Stimulated activated CD4-positive, alpha-beta T cell treated with anti-CD3 and anti-CD28 coated beads, Interleukin-15, amount 100 ng/mL, for 48 hours (primary cell): ENCODE data around the gene FAM174B.

ENCODE experiments used
- DNase-seq, 2 donors: peaks; one replicate each; pipeline ENCODE4 v3.0.0-alpha.2; 2020; ENCODE audit warnings: low read depth in 2 of 2

Gene FAM174B

DNA sequence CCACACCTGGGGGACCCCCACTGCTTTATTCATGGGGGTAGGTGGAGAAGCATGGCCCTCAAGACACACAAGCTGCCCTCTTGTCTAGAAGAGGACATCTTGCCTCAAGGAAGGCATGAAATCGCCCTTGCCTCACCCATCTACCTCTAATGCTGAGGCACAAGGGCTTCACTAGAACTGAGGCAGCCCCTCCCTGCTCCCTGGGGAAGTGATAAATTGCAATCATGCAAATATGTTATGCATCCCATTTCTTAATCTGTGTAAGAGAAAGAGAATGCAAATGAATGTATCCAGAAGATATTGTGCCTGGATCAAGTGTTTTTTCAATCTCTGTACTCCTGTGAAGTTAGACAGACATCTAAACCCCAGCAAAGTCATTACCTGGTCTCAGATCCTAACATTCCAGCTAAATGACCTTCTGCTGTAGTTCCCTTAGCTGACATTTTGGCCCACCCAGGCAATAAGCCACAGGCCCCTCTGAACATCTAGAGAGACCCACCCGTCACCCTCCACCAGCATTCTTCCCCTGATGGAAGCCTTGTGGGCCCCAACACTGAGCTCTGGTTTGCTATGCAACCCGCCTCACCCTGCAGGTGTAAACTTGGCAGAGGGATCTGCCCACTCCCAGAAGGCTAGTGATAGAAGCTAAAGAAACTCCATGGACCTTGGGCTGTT is 53.8 kb downstream of the FAM174B start:
- no peak for DNase-seq

DNA sequence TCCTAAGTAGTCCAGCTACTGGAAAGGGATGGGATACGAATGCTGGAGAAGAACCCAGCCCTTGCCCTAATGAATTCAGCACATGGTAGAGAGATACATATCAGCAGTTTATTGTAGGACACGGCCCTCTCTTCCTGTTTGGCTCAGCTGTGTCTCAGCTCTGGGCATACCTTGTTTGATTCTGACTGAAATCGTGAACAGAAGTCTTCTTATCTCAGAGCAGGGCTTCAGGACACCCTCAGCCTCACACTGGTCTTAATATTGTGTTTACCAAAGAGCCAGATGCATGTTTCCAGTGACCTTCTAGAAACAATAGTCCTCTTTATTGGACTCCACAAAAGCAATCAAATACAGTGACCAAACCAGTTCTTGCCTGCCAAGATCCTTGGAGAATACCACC is 54.7 kb downstream of the FAM174B start:
- no peak for DNase-seq

DNA sequence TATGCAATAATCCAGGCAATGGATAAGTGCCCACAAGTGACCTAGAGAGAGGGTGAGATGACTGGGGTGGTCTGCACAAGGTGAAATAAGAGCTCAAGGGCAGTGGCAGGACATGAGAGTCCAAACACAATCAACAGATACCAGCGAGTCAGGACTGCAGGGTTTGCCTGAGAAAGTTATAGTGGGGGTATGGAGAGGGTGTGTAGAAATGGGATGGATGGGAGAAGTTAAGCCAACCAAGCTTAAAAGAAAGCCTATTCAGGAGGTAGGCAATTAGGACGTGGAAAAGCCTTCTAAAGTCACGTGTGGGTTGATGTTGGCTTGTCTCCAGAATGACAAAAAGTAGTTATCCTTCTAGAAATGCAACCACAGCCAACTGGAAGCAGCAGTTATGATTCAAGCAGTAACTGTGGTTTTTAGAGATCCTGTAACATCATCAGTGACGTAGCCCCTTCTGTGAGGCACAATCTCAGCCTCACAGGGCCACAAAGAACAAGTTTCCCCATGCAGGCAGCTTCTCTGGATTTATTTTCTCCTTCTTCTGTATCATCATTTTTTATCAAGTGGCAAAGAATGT is 56.1 kb downstream of the FAM174B start:
- no peak for DNase-seq

DNA sequence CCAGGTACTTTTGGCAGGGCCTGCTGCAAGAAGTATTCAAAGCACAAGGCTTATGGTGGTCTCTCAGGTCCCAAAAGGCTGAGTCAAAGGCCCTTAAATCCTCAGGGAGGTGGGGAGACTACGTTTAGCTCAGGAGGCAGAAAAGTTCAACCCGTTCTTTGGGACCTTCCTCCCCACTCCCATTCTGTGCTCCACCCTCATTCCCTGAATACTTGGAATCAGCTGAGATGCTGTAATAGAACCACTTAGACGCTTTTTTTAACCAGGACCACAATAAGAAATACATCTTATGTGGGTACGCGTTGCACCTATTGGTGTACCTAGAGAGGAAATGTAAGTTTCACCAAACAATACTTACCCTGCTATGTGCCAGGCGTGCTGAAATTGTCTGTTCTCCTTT is 58.0 kb downstream of the FAM174B start:
- DNase-seq, result no peak

DNA sequence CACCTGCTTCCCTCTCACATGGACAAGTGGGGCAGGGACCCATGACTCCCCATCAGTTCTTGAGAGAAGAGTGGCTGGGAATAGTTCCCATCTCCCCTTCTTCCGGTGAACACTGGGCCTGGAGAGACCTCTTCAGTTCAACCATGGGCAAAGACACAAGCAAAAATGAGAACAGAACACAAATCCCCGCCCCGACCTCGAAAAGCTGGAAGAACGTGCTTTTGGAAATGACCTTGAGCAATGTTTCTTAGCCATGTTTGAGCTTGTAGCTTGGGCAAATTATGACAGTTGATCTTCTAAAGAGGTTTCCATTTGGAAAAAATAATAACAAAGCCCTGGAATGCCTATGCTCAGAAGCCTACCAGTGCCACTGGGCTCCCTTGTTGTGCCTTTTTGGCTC is 59.0 kb downstream of the FAM174B start:
- DNase-seq, result no peak

DNA sequence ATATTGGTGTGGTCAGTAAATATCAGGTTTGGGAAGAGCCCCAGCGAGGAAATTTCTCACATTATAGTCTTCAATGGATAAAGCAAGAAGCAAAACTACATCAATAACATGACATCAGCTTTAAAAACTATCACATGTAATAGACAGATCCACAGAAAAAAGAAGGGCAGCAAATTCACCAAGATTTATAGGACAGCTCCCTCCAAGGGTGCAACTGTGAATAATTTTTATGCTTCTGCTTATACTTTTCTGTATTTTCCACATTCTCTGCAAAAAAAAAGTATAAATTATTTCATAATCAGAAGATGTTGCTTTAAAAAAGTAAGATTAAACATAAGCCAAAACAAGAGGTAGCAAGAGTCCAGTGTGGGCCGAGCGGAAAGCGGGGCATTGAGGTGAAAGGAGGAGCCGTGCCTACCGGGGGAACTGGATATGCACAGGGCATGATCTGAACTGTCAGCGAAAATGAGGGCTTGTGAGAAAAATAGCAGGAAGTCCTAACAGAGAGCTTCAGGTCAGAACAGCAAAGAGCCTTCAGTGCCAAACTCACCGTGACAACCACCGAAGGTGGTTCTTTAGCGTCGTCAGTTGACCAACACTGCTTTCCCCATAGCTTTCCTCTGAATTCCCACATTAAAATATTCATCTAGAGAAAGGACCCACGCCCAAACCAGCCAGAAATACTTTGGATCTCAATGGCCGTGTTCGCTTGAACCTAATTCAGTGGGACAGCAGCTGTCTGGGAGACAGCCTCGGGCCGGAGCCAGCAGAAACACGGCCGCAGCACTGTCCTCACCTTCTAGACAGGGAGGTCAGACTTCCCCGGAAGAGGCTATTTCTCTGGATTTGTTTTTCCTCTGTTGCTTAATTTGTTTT is 59.8 kb downstream of the FAM174B start:
- no peak for DNase-seq

DNA sequence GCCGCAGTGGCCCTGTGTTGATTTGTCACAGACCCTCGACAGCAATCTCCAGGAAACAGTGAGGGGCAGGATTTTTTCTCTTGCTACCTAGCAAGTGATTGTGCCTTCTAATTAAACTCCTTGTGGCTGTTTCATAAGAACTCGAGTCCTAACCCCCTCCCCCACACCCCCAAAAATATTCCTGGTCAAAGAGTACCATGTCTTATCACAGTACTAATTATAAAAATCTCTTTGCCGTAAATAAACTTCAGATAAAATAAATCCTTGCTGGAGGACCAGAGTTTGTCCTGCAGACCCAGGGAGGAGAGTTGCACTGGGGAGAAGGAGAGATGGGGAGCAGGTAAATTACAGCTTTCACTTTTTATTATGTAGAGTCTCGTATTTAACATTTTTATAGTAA is 64.3 kb downstream of the FAM174B start:
- DNase-seq, result no peak

DNA sequence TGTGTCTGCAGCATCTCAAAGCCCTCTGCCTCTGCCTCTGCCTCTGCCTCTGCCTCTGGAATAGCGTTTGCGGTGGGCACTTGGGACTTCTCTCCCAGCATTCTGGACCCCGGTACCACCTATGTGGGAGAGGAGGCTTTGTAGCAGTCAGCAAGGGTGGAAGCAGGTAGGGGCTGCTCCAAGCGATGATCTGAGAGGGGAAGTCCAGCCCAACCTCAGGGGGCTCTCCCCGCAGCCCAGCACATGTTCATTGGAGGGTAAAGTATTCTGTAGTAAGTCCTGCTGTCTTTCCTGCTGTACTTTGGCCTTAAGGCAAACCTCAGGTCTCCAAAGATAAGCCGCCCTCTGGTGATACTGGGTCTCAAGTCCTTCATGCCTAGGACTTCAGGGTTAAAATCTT is 68.6 kb downstream of the FAM174B start:
- DNase-seq, result no peak

DNA sequence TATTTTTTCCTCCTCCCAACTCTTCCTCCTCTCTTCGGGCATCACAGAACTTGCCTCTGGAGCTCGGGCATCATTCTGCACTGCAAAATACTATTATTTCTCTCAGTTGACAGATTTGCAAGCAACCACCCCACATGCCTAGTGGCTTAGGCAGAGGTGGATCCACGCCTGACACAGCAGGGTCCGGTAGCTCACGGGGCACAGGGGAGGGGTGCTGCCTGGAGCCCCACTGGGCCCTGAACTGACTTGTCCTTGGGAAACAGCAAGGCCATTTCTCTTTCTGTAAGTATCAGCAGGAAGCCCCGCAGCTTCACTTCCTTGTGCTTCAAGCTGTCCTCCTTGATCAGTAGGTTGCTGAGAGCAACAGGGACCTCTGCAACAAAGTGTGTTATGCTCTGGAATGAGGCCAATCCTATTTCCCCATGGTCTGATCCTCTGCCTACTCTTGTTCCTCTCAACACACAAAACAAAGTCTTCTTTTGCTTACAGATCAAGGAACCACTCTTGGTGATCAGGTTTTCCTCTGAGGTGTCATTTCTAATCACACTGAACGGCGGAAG is 69.1 kb downstream of the FAM174B start:
- no peak for DNase-seq

DNA sequence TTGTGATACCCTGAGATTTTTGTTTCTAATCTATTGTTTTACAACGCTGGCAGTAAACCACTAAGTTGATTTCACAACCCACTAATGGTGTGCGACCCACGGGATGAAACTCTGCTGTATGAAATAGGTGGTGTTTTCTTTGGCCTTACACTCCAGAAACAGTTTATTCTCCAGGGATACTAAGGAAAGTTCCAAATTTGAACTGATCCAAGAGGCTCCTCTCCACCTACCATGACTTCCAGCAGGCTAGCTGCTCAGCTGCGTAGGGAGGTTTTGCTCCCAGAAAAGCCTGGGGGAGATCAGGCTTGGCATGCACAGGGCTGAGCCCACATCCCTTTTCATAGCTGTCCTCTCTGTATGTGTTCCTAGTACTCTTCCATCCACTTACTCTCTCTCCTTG is 71.5 kb downstream of the FAM174B start:
- no peak for DNase-seq

DNA sequence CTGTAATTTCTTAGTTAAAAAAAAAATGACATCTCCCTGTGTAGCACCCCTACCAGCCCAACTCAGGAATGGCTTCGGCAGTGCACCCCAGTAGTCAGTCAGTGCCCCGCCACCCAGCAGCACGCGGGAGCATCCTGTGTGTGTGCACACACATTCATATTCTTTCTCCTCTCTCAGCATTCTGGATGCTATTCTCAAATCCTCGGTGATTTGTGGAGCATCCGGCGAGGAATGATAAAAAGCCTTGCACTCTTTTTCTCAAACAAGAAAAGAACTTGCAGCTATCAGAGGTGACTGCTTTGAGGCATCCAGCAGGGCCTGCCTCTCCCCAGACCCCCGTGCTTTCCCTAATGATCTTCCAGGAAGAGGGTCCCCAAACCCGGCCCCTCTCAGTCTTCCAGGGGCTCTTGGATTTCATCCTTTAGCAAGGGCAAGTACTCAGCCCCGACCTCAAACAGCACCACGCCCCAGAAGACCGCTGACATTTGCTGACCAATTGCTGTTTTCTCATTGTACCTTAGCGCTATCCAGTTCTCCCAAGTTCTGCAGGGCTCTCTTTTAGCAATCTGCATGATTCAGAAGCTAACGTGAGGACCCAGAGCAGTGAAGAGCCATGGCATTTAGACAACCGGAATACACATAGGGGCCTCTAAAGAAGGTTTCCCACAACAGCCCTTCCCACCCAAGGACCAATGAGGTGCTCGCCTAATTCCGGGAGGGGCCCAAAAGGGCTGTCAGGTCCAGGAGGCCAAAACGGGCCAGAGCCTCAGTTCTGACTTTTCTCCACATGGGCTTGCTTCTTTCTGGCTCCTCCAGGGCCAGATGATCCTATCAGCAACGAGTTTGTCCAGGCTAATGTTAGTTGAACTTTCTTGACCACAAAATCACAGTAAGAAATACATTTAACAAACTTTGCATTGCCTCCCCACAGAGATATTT is 72.2 kb downstream of the FAM174B start:
- no peak for DNase-seq

DNA sequence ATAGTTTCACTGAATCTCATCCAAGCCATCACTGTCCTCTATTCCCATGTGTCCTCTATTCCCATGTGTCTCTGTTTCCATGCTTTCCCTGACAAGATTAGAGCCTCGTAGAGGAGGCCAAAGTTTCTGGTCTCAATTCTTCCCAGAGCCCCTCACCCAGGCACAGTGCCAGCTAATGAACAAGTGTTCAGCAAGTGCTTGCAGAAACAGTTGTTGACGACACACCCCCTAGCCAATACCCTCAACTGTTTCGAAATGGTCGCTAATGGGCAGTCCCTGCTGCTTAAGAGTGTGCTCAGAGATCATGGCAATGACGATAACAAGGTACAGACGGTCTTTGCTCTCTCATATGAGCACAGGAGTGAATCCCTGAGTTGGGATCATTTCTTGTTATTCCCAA is 73.4 kb downstream of the FAM174B start:
- DNase-seq, result no peak

DNA sequence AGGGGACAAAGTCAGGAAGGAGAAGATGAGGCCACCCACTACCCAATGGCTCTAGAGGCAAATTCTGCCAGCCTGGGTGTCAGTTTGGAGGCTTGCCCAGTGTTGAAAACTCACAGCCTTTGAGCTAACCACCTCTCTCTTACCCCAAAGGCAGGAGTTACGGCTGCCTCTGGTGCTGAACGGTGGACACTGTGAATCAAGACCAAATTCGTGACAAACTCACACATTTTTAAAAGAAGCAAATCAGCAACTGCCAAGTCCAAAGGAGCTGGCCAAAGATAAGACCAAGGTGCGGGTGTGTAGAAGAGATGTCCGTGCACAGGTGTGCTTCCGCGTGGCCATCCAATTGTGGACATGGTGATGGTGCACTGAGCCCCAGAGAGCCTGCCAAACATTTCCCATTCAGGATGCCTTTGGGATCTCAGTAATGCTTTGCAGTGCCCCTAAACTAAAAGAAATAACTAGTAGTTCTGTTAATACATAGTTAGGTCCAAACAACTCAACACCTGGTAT is 74.6 kb downstream of the FAM174B start:
- no peak for DNase-seq

DNA sequence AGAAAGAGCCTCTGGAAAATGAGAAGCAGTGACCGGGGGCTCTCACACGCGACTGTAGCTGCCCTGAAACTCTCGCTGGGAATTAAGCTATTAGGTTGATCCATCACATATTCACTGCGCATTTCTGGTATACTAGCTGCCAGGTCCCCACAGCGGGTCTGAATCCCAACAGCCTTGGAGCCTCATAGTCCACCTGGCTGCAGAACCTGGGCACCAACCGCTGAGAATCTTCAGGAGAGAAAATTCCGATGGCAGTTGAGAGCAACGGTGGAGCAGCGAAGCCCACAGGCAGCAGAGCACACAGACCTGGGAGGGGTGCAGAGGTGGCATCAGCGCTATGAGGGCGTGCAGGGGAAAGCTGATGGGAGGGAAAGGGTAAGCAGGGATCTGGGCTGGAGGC is 75.1 kb downstream of the FAM174B start:
- DNase-seq, result no peak

DNA sequence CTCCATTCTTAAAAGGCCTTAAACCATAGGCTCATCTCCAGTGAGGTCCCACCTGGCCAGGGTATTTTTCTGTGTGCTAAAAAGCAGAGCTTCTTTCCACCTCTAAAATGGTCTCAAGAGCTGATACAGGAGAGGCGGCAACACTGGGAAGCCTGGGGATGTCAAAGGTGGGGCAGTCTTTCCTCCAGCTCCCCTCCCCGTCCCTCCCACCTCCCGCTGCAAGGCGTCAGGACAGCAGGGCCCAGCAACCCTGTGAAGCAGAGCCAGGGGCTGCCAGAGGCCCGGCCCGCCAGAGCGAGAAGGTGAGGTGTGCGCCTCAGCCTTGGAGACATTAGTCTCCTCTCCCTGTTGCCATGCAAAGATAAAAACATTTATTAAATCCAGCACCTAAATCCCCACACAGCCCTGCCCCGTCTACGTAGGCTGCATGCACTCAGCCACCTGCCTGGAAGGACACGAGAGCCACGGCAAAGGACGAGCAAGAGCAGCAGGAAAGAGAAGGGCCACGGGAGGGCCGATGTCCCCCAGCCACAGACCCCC is 75.6 kb downstream of the FAM174B start:
- no peak for DNase-seq

DNA sequence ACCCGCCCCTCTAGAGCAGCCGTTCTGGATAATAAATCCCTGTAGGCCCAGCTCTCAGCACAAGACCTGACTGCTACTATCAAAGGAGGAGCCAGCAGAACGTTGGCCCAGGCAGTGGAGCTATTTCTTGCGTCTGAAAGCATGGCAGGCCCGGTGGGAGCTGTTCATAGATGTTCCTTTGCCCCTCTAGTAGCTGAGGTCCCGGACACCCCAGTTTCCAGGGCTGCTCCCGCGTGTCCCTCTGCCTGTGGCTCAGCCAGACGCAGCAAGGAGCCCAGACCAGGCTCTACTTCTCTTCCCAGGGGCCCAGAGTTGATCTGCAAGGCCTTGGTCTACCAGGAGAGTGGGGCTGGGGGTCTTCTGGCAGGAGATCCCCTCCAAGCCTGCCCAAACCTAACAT is 76.1 kb downstream of the FAM174B start:
- no peak for DNase-seq

DNA sequence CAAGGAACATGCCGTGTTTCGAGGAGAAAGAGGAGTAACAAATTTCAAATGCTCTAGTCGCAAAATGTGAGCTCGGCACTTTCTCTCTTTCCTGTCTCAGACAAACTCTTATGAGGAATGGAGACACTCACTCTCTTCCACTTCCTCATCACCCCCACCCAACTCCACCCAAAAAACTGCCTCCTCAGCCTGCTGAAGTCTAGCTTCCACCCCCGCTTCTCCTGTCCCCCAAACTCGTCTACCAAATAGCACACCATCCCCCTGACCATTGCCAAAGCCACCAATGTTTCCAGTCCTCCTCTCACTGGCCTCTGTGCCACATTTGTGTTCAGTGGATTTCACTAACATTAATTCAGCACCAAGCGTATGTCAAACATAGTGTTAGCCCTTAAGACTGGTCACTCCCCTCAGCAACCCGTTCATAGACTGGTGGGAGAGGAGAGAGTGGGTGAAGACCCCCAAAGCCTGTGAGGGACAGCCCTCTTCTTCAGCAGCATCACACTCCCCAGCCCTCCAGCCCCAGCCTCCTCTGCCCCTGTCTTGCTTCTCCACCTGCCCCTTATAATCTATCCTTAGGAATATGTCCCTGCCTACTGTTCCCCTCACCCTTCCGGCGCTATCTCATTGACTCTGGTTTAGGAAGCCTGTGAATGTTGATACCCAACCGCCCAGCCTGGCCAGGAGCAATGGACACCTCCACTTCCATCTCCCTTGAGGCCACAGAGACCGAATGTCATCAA is 77.3 kb downstream of the FAM174B start:
- DNase-seq, result no peak

DNA sequence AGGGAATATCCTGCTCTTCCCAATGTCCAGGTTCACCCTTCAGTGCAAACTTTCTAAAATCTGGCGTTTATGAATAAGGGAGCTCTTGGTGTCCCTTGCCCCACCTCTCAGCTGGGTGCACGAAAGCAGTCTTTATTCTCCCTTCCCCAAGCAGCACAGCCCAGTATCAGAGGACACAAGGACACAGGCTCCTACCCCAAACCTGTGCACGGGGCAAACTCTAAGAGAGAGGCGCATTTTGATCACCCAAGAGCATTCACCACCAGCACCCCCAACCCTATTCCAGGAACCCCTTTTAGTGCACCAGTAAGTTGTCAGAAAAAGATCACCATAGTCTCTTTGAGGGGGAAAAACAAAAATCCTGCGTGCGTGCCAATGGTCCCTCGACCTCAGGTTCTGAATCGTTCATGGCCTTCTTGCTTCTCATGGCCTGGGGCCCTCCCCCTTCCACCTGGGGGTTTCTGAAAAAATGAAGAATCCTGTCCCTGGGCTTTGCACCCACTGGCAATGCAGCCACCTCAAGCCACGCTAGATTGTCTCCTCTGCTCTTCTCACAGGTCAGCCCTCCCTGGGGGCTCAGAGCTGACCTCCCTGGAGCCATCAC is 78.9 kb downstream of the FAM174B start:
- no peak for DNase-seq

DNA sequence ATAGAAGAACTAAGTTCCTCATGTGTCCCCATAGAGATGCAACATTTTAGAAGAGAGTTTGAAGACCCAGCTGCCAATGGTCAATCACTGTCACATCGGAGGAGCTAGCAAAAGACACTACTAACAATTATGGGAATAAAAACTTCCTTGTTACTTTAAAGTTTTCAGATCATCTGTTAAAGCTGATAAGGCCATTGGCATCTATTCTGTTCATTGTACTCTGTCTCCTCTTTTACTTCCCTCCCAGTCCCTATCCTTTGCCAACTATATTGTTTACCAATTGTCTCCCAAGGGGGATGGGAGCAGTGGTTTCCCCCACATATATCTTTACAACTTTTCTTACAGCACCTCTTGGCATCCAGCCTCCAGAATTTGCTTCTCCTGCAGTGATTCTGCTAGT is 81.0 kb downstream of the FAM174B start:
- no peak for DNase-seq

DNA sequence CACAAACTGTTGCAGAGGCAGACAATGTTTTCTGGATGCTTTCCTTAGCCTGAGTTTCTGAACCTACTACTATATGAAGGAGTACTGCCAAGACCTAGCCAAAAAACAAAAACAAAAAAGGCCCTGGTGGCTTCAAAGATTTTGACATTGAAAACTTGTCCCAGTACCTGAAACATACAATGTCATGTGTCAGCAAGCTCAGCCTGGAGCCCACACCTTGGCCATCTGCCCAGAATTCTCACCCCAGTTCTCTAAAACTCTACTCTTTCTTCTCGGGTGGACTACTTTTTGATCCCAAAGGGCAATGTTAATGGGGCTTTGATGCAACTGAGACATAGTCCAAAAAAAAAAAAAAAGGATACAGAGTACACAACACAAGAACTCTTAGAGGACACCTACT is 81.4 kb downstream of the FAM174B start:
- no peak for DNase-seq
